Tracheal epithelial cell (primary cell): ENCODE data around the gene CEP170B. TPM values are rescaled to one million over a fixed set of nuclear protein-coding genes. Genes with fewer than 3 reads are reported as not detected.

Source experiments
- total RNA-seq: library from RNA; depleted of rRNA; stranded (reverse); fragments of >200 nt; gene quantifications from 2 replicates; pipeline ENCODE4 v1.2.1, GENCODE V29; 2014

CEP170B gene
- total RNA-seq, result 36.0 and 49.9 TPM in 2 replicates

GRCh38 chr14:104865081-104865630, at the start of gene CEP170B:
Gene CEP170B (plus strand): TSS chr14:104865268. CDS start chr14:104868451, 3,183 bp downstream.

GRCh38 chr14:104924421-104925213, 59.5 kb downstream of the CEP170B start, which contains the start of gene PLD4:
Gene PLD4 (plus strand): TSS chr14:104924879. CDS start chr14:104927141, 2,262 bp downstream.

Other genes with a start within 250 kb of the CEP170B start
- gene INF2, start 175.7 kb upstream of the CEP170B start, total RNA-seq, result 62.7 and 63.9 TPM in 2 replicates
- gene ADSS1, start 141.0 kb upstream of the CEP170B start, total RNA-seq, result 8.7 and 18.8 TPM in 2 replicates
- gene SIVA1, start 112.1 kb upstream of the CEP170B start, total RNA-seq, result 123 and 133 TPM in 2 replicates
- gene AKT1, start 69.5 kb upstream of the CEP170B start, total RNA-seq, result 138 and 168 TPM in 2 replicates
- 10.4 and 10.8 TPM in 2 replicates for gene ZBTB42, start 64.2 kb upstream of the CEP170B start, total RNA-seq
- not detected in 2 replicates for gene PLD4, start 59.6 kb downstream of the CEP170B start, total RNA-seq
- 423 and 574 TPM in 2 replicates for gene AHNAK2, start 113.1 kb downstream of the CEP170B start, total RNA-seq
- gene CLBA1, start 120.5 kb downstream of the CEP170B start, total RNA-seq, result 9.2 and 14.0 TPM in 2 replicates
- gene CDCA4, start 155.8 kb downstream of the CEP170B start, total RNA-seq, result 53.3 and 55.7 TPM in 2 replicates
- gene GPR132, start 200.2 kb downstream of the CEP170B start, total RNA-seq, result 0.24 TPM in 1 of 2 replicates, not detected in the other